ENCODE measurements around the gene CEP170B. TPM values are rescaled to one million over a fixed set of nuclear protein-coding genes. Genes with fewer than 3 reads are reported as not detected.

Gene CEP170B
- total and polyA plus RNA-seq, 2 donors (not counting 3 experiments of a cell fraction or from before 2014, with no cell fraction given) = 13.9 to 38.6 TPM

- no peaks in the 10 kb centered on the region for H3K79me2 ChIP-seq (ENCODE audit: control insufficient read depth, insufficient read depth, low read length)
- H3K4me2 ChIP-seq (ENCODE audit: insufficient read depth, low read length) = no peak overlapping the region
- no TSS peak for BruUV-seq (replicated peaks)
- H3K4me3 ChIP-seq (replicated peaks in 1 of 3; ENCODE audit: insufficient read depth in 1 of 3, low read depth in 1 of 3, low read length in 3 of 3) = no peak overlapping the region
- TF ChIP-seq POLR2AphosphoS5 (IDR thresholded peaks at IDR 0.05; ENCODE audit: insufficient read depth, low read depth, low read length) (no peak), EZH2 (IDR thresholded peaks at IDR 0.05; ENCODE audit: borderline replicate concordance, low read depth, low read length, severe bottlenecking) (no peak), JUN (IDR thresholded peaks at IDR 0.05; ENCODE audit: borderline replicate concordance, insufficient read depth, insufficient read length, low read depth) (no peak), MAX (IDR thresholded peaks at IDR 0.05; ENCODE audit: insufficient read depth, insufficient read length) (no peak), POLR2A (IDR thresholded peaks at IDR 0.05; ENCODE audit: low read depth, low read length) (no peak), CTCF (IDR thresholded peaks at IDR 0.05; ENCODE audit: extremely low read depth in 1 of 2, insufficient read depth in 1 of 2, low read depth in 1 of 2, low read length in 2 of 2) (no peak), GATA2 (IDR thresholded peaks at IDR 0.05; ENCODE audit: insufficient read depth, insufficient read length, low read depth, low read length) (no peak), MYC (IDR thresholded peaks at IDR 0.05; ENCODE audit: low read depth, low read length) (no peak), FOS (IDR thresholded peaks at IDR 0.05; ENCODE audit: borderline replicate concordance, insufficient read depth, low read length) (no peak)
- peaks cover 0 to 3% of the 10 kb centered on the region in 2 experiments for H3K27me3 ChIP-seq (ENCODE audit: control insufficient read depth in 2 of 2, insufficient read depth in 2 of 2, low read length in 2 of 2)
- H4K20me1 ChIP-seq (replicated peaks; ENCODE audit: control insufficient read depth, extremely low read depth, insufficient read depth, low read length) = no peaks in the 10 kb centered on the region
- no peaks in the 10 kb centered on the region for H3K36me3 ChIP-seq (ENCODE audit: control insufficient read depth in 2 of 2, extremely low read depth in 1 of 2, insufficient read depth in 2 of 2, low read length in 2 of 2)
- H3K9me1 ChIP-seq (replicated peaks; ENCODE audit: control insufficient read depth, extremely low read depth, insufficient read depth, low read length) = no peaks in the 10 kb centered on the region
- no peak overlapping the region for H3K9ac ChIP-seq (replicated peaks; ENCODE audit: extremely low read depth, insufficient read depth, low read length)
- FAIRE-seq = no peak
- no peak for DNase-seq (ENCODE audit: low read depth, low spot score)
- intact Hi-C loops (cut with micrococcal nuclease) = no loop called here
- H2AFZ ChIP-seq (ENCODE audit: low read depth, low read length) = no peak overlapping the region
- no peaks in the 10 kb centered on the region for H3K9me3 ChIP-seq (replicated peaks; ENCODE audit: control insufficient read depth, insufficient read depth, low read length)
- POLR2A ChIA-PET = no interaction called here
- CTCF ChIA-PET = interaction anchor here (1.1 to 1.8 kb wide), 5 partner anchors 66 to 188 kb away, joined by 3 to 13 read pairs (median 4); no protein-coding TSS in a partner anchor
- peaks cover 15% of the 10 kb centered on the region for H3K4me1 ChIP-seq (ENCODE audit: control insufficient read depth, extremely low read depth, insufficient read depth, low read length)
- dilution Hi-C loops (cut with MboI; ENCODE audit: extremely low pct_ligation_motif_present, low sequenced_read_pairs) = no loop called here
- H3K27ac ChIP-seq (ENCODE audit: insufficient read depth, low read depth, low read length) = no peak overlapping the region
Measured at GRCh38 chr14:104898870-104899510, 33.9 kb downstream of the CEP170B start.
